Motor neuron (in vitro differentiated cells): ENCODE results near the gene LIFR. TPM values are rescaled to one million over a fixed set of nuclear protein-coding genes. Genes with fewer than 3 reads are reported as not detected.

Experiments used
- ATAC-seq, 8 experiments: fragments of 200-7000 bp; cut with Tn5 transposase; replicated peaks in 6 of 8; 2 replicates each; pipeline ENCODE4 v1.8.0; 2021; ENCODE audit warnings: mild to moderate bottlenecking in 8 of 8, moderate library complexity in 8 of 8
- H3K27ac ChIP-seq, 2 donors: fragments of 250-450 bp; sonication (Bioruptor Pico); 2 replicates each; pipeline ENCODE4 v1.9.0; 2021; ENCODE audit warnings: antibody characterized with exemption in 2 of 2, mild to moderate bottlenecking in 2 of 2, moderate library complexity in 1 of 2
- H3K4me1 ChIP-seq, 2 donors: fragments of 250-450 bp; sonication (Bioruptor Pico); replicated peaks in 1 of 2; 2 replicates each; pipeline ENCODE4 v1.6.1; 2021; ENCODE audit warnings: antibody characterized with exemption in 2 of 2, mild to moderate bottlenecking in 2 of 2, moderate library complexity in 1 of 2
- H3K4me3 ChIP-seq, 5 donors: fragments of 250-450 bp; sonication (Bioruptor Pico); 2 replicates each; pipeline ENCODE4 v1.9.0; 2021; ENCODE audit warnings: antibody characterized with exemption in 5 of 5, mild to moderate bottlenecking in 5 of 5, moderate library complexity in 4 of 5
- WGBS, 10 experiments: fragments of 450-650 bp; shearing (Covaris generic); methylation state at CpG; one replicate each; pipeline ENCODE4 v1.0.0; 2022; 5-methylcytosine and 5-hydroxymethylcytosine counted together
- in situ Hi-C, 9 experiments: fragments of 400-800 bp; cut with MboI; loops; one replicate each; pipeline ENCODE4 v1.15.0; 2021; ENCODE audit warnings: low sequenced_read_pairs in 9 of 9, low pct_unique_long_range_greater_than_20kb in 2 of 9; ENCODE audit not compliant: unreplicated experiment in 9 of 9
- total RNA-seq, 8 experiments: library from RNA; unstranded; fragments of 300-600 nt; gene quantifications; 2 replicates each; pipeline versions ENCODE4 v1.2.3 to v1.2.4, GENCODE V29; 2022

Gene LIFR
- total RNA-seq, 8 experiments from 2014 or later: 20.6 to 631 (median 74.4) TPM

GRCh38 chr5:38426490-38426889 lies 130.0 kb downstream of the LIFR start:
- peak in 2 of 8 experiments; percentile 11 to 50 for ATAC-seq

More at GRCh38 chr5:38426490-38426889, 130.0 kb downstream of the LIFR start:
- 40 to 100% (median 80%) methylated on average over 1 of the region's 1 CpG; no CpG with 5 or more reads in 3 of the 10 experiments for WGBS, 10 experiments
- no peak overlapping the region for H3K27ac ChIP-seq
- in situ Hi-C loops: loop anchor here in 8 of 9 experiments (25.0 kb wide), 2 partner anchors 236 to 386 kb away; no protein-coding TSS in a partner anchor
- no peak overlapping the region for H3K4me3 ChIP-seq
- H3K4me1 ChIP-seq: peaks cover 7 to 21% of the 10 kb centered on the region in 2 donors
